SK-N-SH treated with all-trans-retinoic acid at 6 μM for 48 hours (cell line): ENCODE data around the gene MYCBP2.

Experiments
- ATAC-seq: fragments of 200-7000 bp; cut with Tn5 transposase; 3 replicates; pipeline ENCODE4 v1.9.1; 2020; ENCODE audit warnings: mild to moderate bottlenecking, moderate library complexity
- ARNTL ChIP-seq: fragments of 450-650 bp; formaldehyde crosslinking; IDR thresholded peaks from 2 replicates; pipeline ENCODE4 v1.5.0; 2020; ENCODE audit warnings: low read depth, mild to moderate bottlenecking, moderate library complexity, borderline replicate concordance
- BACH2 ChIP-seq: fragments of 250-450 bp; sonication (Bioruptor Pico); IDR thresholded peaks from 2 replicates; pipeline ENCODE4 v1.9.0; 2021; ENCODE audit warnings: mild to moderate bottlenecking, borderline replicate concordance
- ESRRG ChIP-seq: fragments of 250-450 bp; sonication (Bioruptor Pico); IDR thresholded peaks from 2 replicates; pipeline ENCODE4 v1.6.1; 2021; ENCODE audit warnings: mild to moderate bottlenecking
- ISL1 ChIP-seq: fragments of 250-450 bp; sonication (Bioruptor Pico); IDR thresholded peaks from 2 replicates; pipeline ENCODE4 v2.1.2; 2022; ENCODE audit warnings: mild to moderate bottlenecking, moderate library complexity
- OSR1 ChIP-seq: fragments of 250-450 bp; sonication (Bioruptor Pico); IDR thresholded peaks from 2 replicates; pipeline ENCODE4 v1.8.0; 2022; ENCODE audit warnings: moderate library complexity, mild to moderate bottlenecking, inconsistent platforms
- PATZ1 ChIP-seq: fragments of 250-450 bp; sonication (Bioruptor Pico); IDR thresholded peaks from 2 replicates; pipeline ENCODE4 v1.8.0; 2020; ENCODE audit warnings: mild to moderate bottlenecking, moderate library complexity, borderline replicate concordance
- PPARA ChIP-seq: fragments of 250-450 bp; sonication (Bioruptor Pico); IDR thresholded peaks from 2 replicates; pipeline ENCODE4 v1.5.0; 2020; ENCODE audit warnings: mild to moderate bottlenecking, borderline replicate concordance
- RARB ChIP-seq: fragments of 250-450 bp; sonication (Bioruptor Pico); IDR thresholded peaks from 2 replicates; pipeline ENCODE4 v1.8.0; 2021; ENCODE audit warnings: mild to moderate bottlenecking, moderate library complexity
- SNAI2 ChIP-seq: fragments of 250-450 bp; sonication (Bioruptor Pico); IDR thresholded peaks from 2 replicates; pipeline ENCODE4 v1.5.0; 2020; ENCODE audit warnings: mild to moderate bottlenecking, moderate library complexity
- TCF4 ChIP-seq: fragments of 250-450 bp; sonication (Bioruptor Pico); IDR thresholded peaks from 2 replicates; pipeline ENCODE4 v1.8.0; 2021; ENCODE audit warnings: mild to moderate bottlenecking, moderate library complexity, borderline replicate concordance
- TOX ChIP-seq: fragments of 250-450 bp; sonication (Bioruptor Pico); IDR thresholded peaks from 2 replicates; pipeline ENCODE4 v1.8.0; 2021; ENCODE audit warnings: mild to moderate bottlenecking, moderate library complexity, borderline replicate concordance
- TSHZ2 ChIP-seq: fragments of 250-450 bp; sonication (Bioruptor Pico); IDR thresholded peaks from 2 replicates; pipeline ENCODE4 v1.5.0; 2020; ENCODE audit warnings: mild to moderate bottlenecking, moderate library complexity
- ZC3H10 ChIP-seq: fragments of 250-450 bp; sonication (Bioruptor Pico); IDR thresholded peaks from 2 replicates; pipeline ENCODE4 v1.5.1; 2021; ENCODE audit warnings: mild to moderate bottlenecking, moderate library complexity
- ZFP3 ChIP-seq: fragments of 250-450 bp; sonication (Bioruptor Pico); IDR thresholded peaks from 2 replicates; pipeline ENCODE4 v1.5.0; 2020; ENCODE audit warnings: mild to moderate bottlenecking, moderate library complexity
- ZFP30 ChIP-seq: fragments of 450-650 bp; formaldehyde crosslinking; IDR thresholded peaks from 2 replicates; pipeline ENCODE4 v1.5.0; 2022; ENCODE audit warnings: mild to moderate bottlenecking, moderate library complexity
- ZNF565 ChIP-seq: fragments of 450-650 bp; formaldehyde crosslinking; conservative IDR thresholded peaks from 2 replicates; pipeline ENCODE4 v1.5.0; 2020; ENCODE audit warnings: low read depth, mild to moderate bottlenecking, moderate library complexity
- ZNF70 ChIP-seq: fragments of 450-650 bp; formaldehyde crosslinking; IDR thresholded peaks from 2 replicates; pipeline ENCODE4 v1.5.0; 2020; ENCODE audit warnings: mild to moderate bottlenecking, moderate library complexity
- ZNF8 ChIP-seq: fragments of 450-650 bp; formaldehyde crosslinking; IDR thresholded peaks from 2 replicates; pipeline ENCODE4 v1.5.0; 2020; ENCODE audit warnings: mild to moderate bottlenecking, moderate library complexity
- TF ChIP-seq, protein P1 (sequence below): fragments of 250-450 bp; sonication (Bioruptor Pico); IDR thresholded peaks from 2 replicates; pipeline ENCODE4 v1.8.0; 2021; ENCODE audit warnings: low read depth, mild to moderate bottlenecking, moderate library complexity, borderline replicate concordance
- TF ChIP-seq, protein P2 (sequence below): fragments of 250-450 bp; sonication (Bioruptor Pico); IDR thresholded peaks from 2 replicates; pipeline ENCODE4 v1.5.1; 2021; ENCODE audit warnings: mild to moderate bottlenecking, moderate library complexity
- TF ChIP-seq, protein P3 (sequence below): fragments of 250-450 bp; sonication (Bioruptor Pico); IDR thresholded peaks from 2 replicates; pipeline ENCODE4 v1.5.1; 2020; ENCODE audit warnings: low read depth, mild to moderate bottlenecking, moderate library complexity

Gene MYCBP2

GRCh38 chr13:77230560-77230959, 96.3 kb downstream of the MYCBP2 start:
- no peak for ATAC-seq
- TF ChIP-seq ZC3H10 (no peak), BACH2 (CRISPR knock-in tag) (no peak), TSHZ2 (CRISPR knock-in tag) (no peak), ESRRG (no peak), ZNF70 (no peak), ZNF565 (CRISPR knock-in tag) (no peak), TCF4 (no peak), RARB (CRISPR knock-in tag) (no peak), ZFP30 (CRISPR knock-in tag) (no peak), ZNF8 (CRISPR knock-in tag) (no peak), TOX (CRISPR knock-in tag) (no peak), PPARA (CRISPR knock-in tag) (no peak), SNAI2 (CRISPR knock-in tag) (no peak), OSR1 (CRISPR knock-in tag) (no peak), ZFP3 (CRISPR knock-in tag) (no peak), ARNTL (no peak), ISL1 (CRISPR knock-in tag) (no peak)
- TF ChIP-seq, protein P1, sequence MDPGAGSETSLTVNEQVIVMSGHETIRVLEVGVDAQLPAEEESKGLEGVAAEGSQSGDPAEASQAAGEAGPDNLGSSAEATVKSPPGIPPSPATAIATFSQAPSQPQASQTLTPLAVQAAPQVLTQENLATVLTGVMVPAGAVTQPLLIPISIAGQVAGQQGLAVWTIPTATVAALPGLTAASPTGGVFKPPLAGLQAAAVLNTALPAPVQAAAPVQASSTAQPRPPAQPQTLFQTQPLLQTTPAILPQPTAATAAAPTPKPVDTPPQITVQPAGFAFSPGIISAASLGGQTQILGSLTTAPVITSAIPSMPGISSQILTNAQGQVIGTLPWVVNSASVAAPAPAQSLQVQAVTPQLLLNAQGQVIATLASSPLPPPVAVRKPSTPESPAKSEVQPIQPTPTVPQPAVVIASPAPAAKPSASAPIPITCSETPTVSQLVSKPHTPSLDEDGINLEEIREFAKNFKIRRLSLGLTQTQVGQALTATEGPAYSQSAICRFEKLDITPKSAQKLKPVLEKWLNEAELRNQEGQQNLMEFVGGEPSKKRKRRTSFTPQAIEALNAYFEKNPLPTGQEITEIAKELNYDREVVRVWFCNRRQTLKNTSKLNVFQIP (CRISPR knock-in tag), result no peak
- TF ChIP-seq, protein P2, sequence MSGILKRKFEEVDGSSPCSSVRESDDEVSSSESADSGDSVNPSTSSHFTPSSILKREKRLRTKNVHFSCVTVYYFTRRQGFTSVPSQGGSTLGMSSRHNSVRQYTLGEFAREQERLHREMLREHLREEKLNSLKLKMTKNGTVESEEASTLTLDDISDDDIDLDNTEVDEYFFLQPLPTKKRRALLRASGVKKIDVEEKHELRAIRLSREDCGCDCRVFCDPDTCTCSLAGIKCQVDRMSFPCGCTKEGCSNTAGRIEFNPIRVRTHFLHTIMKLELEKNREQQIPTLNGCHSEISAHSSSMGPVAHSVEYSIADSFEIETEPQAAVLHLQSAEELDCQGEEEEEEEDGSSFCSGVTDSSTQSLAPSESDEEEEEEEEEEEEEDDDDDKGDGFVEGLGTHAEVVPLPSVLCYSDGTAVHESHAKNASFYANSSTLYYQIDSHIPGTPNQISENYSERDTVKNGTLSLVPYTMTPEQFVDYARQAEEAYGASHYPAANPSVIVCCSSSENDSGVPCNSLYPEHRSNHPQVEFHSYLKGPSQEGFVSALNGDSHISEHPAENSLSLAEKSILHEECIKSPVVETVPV, result no peak
- TF ChIP-seq, protein P3, sequence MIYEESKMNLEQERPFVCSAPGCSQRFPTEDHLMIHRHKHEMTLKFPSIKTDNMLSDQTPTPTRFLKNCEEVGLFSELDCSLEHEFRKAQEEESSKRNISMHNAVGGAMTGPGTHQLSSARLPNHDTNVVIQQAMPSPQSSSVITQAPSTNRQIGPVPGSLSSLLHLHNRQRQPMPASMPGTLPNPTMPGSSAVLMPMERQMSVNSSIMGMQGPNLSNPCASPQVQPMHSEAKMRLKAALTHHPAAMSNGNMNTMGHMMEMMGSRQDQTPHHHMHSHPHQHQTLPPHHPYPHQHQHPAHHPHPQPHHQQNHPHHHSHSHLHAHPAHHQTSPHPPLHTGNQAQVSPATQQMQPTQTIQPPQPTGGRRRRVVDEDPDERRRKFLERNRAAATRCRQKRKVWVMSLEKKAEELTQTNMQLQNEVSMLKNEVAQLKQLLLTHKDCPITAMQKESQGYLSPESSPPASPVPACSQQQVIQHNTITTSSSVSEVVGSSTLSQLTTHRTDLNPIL (CRISPR knock-in tag), result no peak

DNA sequence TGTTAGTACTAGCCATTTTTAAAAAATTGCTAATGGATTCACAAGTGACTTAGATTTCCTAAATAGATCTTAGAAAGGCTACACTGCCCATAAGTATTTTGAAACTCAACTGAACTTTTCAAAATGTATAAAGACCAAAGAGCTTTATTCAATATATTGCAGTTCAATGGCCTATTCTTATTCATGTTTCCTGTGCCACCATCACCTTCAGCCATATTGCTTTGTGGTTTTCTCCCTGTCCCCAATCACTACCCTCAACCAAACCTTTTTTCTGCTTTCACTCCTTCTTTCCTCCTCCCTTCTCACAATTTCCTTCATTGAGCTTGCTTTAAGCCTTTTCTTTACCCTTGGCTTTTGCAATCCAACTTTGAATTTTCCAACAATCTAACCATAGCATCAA, 100.9 kb downstream of the MYCBP2 start:
- no peak for TF ChIP-seq PATZ1
- TF ChIP-seq SNAI2 (CRISPR knock-in tag), result no peak
- no peak for TF ChIP-seq ZNF70
- no peak for TF ChIP-seq ZFP30 (CRISPR knock-in tag)
- TF ChIP-seq PPARA (CRISPR knock-in tag), result no peak
- no peak for ATAC-seq

DNA sequence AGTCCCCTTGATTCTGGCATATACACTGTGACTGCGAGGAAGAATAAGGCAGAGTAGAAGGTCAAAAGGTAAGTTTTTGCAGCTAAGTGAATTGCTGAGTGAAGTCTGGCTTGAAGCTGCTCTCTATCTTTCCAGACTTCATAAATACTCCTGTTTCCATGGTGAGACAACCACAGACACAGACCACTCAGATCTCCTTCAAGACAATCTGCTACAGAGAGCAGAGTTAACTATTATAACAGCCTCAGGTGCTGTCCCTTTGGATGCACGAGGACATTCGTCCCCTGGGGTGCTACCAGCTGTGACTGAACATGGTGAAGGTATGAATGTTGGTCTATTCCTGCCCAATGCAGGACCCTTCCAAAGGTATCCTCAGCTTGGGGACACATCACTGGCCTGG, 104.0 kb downstream of the MYCBP2 start:
- no peak for TF ChIP-seq ZNF565 (CRISPR knock-in tag)
- TF ChIP-seq, protein P1 (CRISPR knock-in tag), result no peak
- TF ChIP-seq ZC3H10, result no peak
- TF ChIP-seq PATZ1, result no peak
- TF ChIP-seq SNAI2 (CRISPR knock-in tag), result no peak
- no peak for TF ChIP-seq ZNF8 (CRISPR knock-in tag)
- TF ChIP-seq ZFP30 (CRISPR knock-in tag), result no peak
- ATAC-seq, result no peak
